Stimulated activated naive B cell treated with anti-CD40 and anti-IgM and Interleukin-4, amounts not matched to agents 10 μg/mL and 1 μg/mL and 100 μg/mL, for 72 hours (primary cell): ENCODE measurements around the gene FARS2.
A peak's percentile ranks its signal among the peaks of the same experiment; 100 is the strongest.

ENCODE experiments used
- ATAC-seq, 2 donors: fragments of 150-1000 bp; cut with Tn5 transposase; replicated peaks; 2 replicates each; pipeline ENCODE4 v1.10.0; 2021; ENCODE audit warnings: moderate library complexity in 1 of 2
- DNase-seq: peaks from one replicate; pipeline ENCODE4 v3.0.0; 2021
- H3K27ac Mint-ChIP-seq: one replicate; pipeline ENCODE4 v1.8.0; 2022; ENCODE audit warnings: mild to moderate bottlenecking, mixed read lengths
- H3K27me3 Mint-ChIP-seq, 2 donors: one replicate each; pipeline ENCODE4 v1.8.0; 2022; ENCODE audit warnings: mixed read lengths in 2 of 2
- H3K36me3 Mint-ChIP-seq, 2 donors: one replicate each; pipeline ENCODE4 v1.8.0; 2022; ENCODE audit warnings: mixed read lengths in 2 of 2, mild to moderate bottlenecking in 1 of 2
- H3K4me1 Mint-ChIP-seq, 2 donors: one replicate each; pipeline ENCODE4 v1.8.0; 2022; ENCODE audit warnings: mixed read lengths in 2 of 2, mild to moderate bottlenecking in 1 of 2
- H3K4me3 Mint-ChIP-seq, 2 donors: one replicate each; pipeline ENCODE4 v1.8.0; 2022; ENCODE audit warnings: mild to moderate bottlenecking in 2 of 2, mixed read lengths in 2 of 2, moderate library complexity in 1 of 2
- H3K9me3 Mint-ChIP-seq, 2 donors: one replicate each; pipeline ENCODE4 v1.8.0; 2022; ENCODE audit warnings: mixed read lengths in 2 of 2, mild to moderate bottlenecking in 1 of 2

FARS2 gene

DNA sequence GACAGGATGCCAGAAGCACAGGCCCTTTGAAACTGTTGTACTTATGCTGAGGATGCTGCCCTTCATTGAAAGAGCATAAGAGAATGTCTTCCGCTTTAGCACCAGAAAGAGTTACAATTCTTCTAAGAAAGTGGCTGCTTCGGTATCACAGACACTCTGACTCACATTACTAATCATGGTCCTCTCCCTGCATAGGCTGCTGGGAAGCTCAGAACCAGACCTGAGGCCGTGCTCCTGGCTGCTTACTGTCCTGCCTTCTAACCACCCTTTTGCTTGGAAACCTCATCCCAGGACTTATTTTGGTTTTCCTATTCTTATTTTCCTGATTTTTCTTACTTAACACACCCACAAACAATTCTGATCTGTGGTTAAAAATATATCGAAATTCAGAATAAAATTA is 23.5 kb upstream of the FARS2 start:
- H3K9me3 Mint-ChIP-seq, result no peaks in the 10 kb centered on the region
- H3K4me1 Mint-ChIP-seq, result peaks cover 10% of the 10 kb centered on the region in 2 donors
- ATAC-seq, result no peak
- DNase-seq, result no peak
- no peaks in the 10 kb centered on the region for H3K27me3 Mint-ChIP-seq
- H3K27ac Mint-ChIP-seq, result no peak overlapping the region
- peaks cover 16 to 35% of the 10 kb centered on the region in 2 donors for H3K36me3 Mint-ChIP-seq
- no peak overlapping the region for H3K4me3 Mint-ChIP-seq

DNA sequence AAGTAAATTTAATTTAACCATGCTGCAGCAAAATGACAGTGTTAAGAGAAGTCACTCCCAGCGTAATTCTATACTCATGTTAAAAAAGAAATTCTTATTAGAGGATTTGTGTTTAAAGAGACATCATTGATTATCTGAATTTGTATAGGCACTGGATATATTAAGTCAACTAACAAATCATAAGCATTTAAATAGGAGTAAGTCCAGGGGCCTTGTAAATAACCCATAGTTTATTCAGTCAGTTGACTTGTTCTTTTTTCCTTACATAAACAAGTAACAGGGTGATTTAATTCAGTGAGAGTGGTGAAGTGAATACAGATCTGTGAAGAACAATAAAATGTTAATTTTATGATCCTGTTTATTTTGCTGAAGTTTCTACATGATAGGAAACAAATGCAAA is 23.0 kb upstream of the FARS2 start:
- no peaks in the 10 kb centered on the region for H3K9me3 Mint-ChIP-seq
- H3K27ac Mint-ChIP-seq, result no peak overlapping the region

GRCh38 chr6:5241252-5241651 is 20.1 kb upstream of the FARS2 start:
- peaks cover 6 to 8% of the 10 kb centered on the region in 2 donors for H3K4me1 Mint-ChIP-seq
- no peaks in the 10 kb centered on the region for H3K9me3 Mint-ChIP-seq
- no peak for ATAC-seq
- H3K27me3 Mint-ChIP-seq, result no peaks in the 10 kb centered on the region
- no peak overlapping the region for H3K4me3 Mint-ChIP-seq
- no peak for DNase-seq
- no peak overlapping the region for H3K27ac Mint-ChIP-seq
- peaks cover 24 to 47% of the 10 kb centered on the region in 2 donors for H3K36me3 Mint-ChIP-seq

More for the DNA sequence above, 23.0 kb upstream of the FARS2 start:
- no peaks in the 10 kb centered on the region for H3K27me3 Mint-ChIP-seq
- no peak for DNase-seq
- no peak overlapping the region for H3K4me3 Mint-ChIP-seq
- H3K4me1 Mint-ChIP-seq, result peaks cover 5 to 10% of the 10 kb centered on the region in 2 donors
- peaks cover 16 to 37% of the 10 kb centered on the region in 2 donors for H3K36me3 Mint-ChIP-seq
- ATAC-seq, result no peak

DNA sequence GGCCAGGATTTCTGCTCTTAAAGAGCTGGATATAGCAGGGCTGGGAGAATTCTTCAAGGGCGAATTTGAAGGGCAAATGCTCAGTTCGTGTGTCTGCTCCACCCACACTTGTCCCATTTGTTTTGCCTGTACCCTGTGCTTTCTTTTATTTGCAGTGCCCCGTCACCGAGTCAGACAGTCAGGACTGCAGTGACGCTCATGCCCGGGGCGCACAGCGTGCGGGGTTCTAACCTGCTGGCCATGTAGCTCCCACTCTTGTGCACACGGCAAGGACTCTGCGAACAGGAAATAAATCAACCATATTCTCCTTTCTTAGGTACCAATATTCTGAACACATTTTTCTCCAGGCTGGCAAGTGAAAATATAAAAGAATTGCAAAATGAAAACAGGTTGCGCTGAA is 18.2 kb upstream of the FARS2 start:
- no peaks in the 10 kb centered on the region for H3K9me3 Mint-ChIP-seq
- ATAC-seq (no peak), DNase-seq (no peak)
- peaks cover 12 to 13% of the 10 kb centered on the region in 2 donors for H3K4me1 Mint-ChIP-seq
- peaks cover 28 to 50% of the 10 kb centered on the region in 2 donors for H3K36me3 Mint-ChIP-seq
- H3K27ac Mint-ChIP-seq, result no peak overlapping the region
- H3K4me3 Mint-ChIP-seq, result no peak overlapping the region
- no peaks in the 10 kb centered on the region for H3K27me3 Mint-ChIP-seq

- no peak for DNase-seq
- no peak for ATAC-seq
- Mint-ChIP-seq H3K36me3 (peaks cover 22 to 42% of the 10 kb centered on the region in 2 donors), H3K4me1 (peaks cover 22 to 27% of the 10 kb centered on the region in 2 donors), H3K4me3 (no peak overlapping the region), H3K27me3 (no peaks in the 10 kb centered on the region), H3K9me3 (peaks cover 3 to 5% of the 10 kb centered on the region in 2 donors), H3K27ac (no peak overlapping the region)
These were observed 14.9 kb upstream of the FARS2 start for GRCh38 chr6:5246141-5247097.

GRCh38 chr6:5247201-5247600 is 14.1 kb upstream of the FARS2 start:
- peaks cover 23 to 31% of the 10 kb centered on the region in 2 donors for H3K4me1 Mint-ChIP-seq
- H3K27ac Mint-ChIP-seq, result no peak overlapping the region
- no peaks in the 10 kb centered on the region for H3K27me3 Mint-ChIP-seq
- ATAC-seq, result no peak
- DNase-seq, result no peak
- H3K36me3 Mint-ChIP-seq, result peaks cover 25 to 49% of the 10 kb centered on the region in 2 donors
- no peak overlapping the region for H3K4me3 Mint-ChIP-seq
- H3K9me3 Mint-ChIP-seq, result peaks cover 3 to 7% of the 10 kb centered on the region in 2 donors

- Mint-ChIP-seq H3K4me1 (peaks cover 28 to 36% of the 10 kb centered on the region in 2 donors), H3K27ac (no peak overlapping the region), H3K9me3 (peaks cover 5 to 7% of the 10 kb centered on the region in 2 donors), H3K4me3 (no peak overlapping the region), H3K27me3 (no peaks in the 10 kb centered on the region), H3K36me3 (peaks cover 31 to 53% of the 10 kb centered on the region in 2 donors)
- DNase-seq (no peak), ATAC-seq (no peak)
These were observed 12.8 kb upstream of the FARS2 start for GRCh38 chr6:5248302-5249098.

DNA sequence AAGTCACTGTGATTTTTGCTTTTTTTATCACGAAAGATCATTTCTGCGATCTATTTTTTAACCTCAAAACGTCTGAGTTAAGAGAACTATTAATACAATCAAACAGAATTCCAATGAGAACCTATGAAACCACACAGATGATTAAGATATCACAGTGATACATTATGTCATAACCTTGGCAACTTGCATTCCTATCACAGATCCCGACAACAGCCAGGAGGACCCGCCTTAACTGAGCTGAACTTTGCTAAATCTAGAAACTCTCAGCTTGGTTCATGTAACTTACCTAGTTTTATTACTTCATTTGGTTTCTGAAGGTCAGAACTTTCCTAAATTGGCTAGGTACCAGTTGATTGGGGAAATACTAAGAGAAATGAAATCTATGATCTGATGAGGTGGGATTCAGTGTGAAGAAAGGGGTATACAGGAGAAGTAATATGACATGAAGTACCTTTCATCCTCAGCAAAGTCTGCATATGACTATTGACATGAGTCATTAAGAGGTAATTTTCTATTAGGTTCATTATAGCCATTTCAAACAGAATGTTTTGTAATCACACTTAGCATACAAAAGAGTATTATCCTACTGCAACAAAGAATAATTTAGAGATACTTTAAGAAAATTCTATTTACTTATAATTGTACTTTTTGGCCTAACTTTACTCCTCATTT is 11.7 kb upstream of the FARS2 start:
- Mint-ChIP-seq H3K4me1 (peaks cover 28 to 37% of the 10 kb centered on the region in 2 donors), H3K27ac (no peak overlapping the region), H3K27me3 (no peaks in the 10 kb centered on the region), H3K4me3 (no peak overlapping the region), H3K36me3 (peaks cover 29 to 51% of the 10 kb centered on the region in 2 donors), H3K9me3 (peaks cover 5 to 7% of the 10 kb centered on the region in 2 donors)
- no peak for DNase-seq
- ATAC-seq, result no peak

DNA sequence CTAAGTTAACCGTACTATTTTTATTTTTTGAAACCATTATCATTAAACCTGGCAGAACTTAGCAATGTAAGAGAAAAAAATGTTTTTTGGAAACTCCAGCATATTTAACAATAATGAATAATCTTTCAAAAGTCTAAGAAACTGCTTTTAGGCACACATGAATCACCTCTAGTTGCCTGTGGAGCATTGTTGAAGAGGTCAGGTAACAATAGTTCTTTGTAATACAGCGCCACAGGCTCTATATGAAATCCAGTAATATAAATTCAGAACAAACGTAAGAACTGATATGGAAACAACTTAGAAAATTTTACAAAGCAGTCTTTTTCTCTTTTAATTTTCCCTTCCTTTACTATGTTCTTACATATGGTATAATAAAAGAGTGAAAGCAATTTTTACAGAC is 10.9 kb upstream of the FARS2 start:
- Mint-ChIP-seq H3K36me3 (peaks cover 34 to 51% of the 10 kb centered on the region in 2 donors), H3K27ac (no peak overlapping the region)

GRCh38 chr6:5250911-5251310 is 10.4 kb upstream of the FARS2 start:
- Mint-ChIP-seq H3K27me3 (no peaks in the 10 kb centered on the region), H3K4me1 (peaks cover 22 to 41% of the 10 kb centered on the region in 2 donors), H3K36me3 (peaks cover 31 to 46% of the 10 kb centered on the region in 2 donors), H3K4me3 (no peak overlapping the region), H3K27ac (no peak overlapping the region), H3K9me3 (peaks cover 5 to 7% of the 10 kb centered on the region in 2 donors)
- ATAC-seq (no peak), DNase-seq (no peak)

More for the DNA sequence above, 10.9 kb upstream of the FARS2 start:
- ATAC-seq (no peak), DNase-seq (no peak)
- peaks cover 5 to 7% of the 10 kb centered on the region in 2 donors for H3K9me3 Mint-ChIP-seq
- no peak overlapping the region for H3K4me3 Mint-ChIP-seq
- H3K27me3 Mint-ChIP-seq, result no peaks in the 10 kb centered on the region
- H3K4me1 Mint-ChIP-seq, result peaks cover 25 to 43% of the 10 kb centered on the region in 2 donors

DNA sequence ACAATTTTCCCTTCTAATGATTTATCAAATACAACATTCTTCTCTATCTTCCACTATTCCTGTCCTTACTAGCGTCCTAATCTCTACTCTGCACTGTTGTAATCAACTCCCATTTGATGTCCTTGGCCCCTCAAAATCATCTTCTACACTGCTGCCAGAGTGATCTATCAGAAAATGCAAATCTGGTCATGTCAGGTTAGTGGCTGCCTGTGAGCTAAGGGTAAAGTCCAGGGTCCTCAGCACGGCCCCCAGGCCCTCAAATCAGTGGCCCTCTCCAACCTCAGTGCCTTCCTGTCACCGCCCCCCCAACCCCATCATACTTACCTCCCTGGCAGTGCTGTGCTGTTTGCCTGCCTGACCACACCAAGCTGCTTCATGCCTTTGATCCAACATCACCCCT is 4.4 kb upstream of the FARS2 start:
- DNase-seq (no peak), ATAC-seq (no peak)
- Mint-ChIP-seq H3K27ac (no peak overlapping the region), H3K4me1 (peaks cover 37 to 46% of the 10 kb centered on the region in 2 donors), H3K9me3 (peaks cover 0 to 2% of the 10 kb centered on the region in 2 donors), H3K4me3 (no peak overlapping the region), H3K36me3 (peaks cover 31 to 46% of the 10 kb centered on the region in 2 donors), H3K27me3 (no peaks in the 10 kb centered on the region)

DNA sequence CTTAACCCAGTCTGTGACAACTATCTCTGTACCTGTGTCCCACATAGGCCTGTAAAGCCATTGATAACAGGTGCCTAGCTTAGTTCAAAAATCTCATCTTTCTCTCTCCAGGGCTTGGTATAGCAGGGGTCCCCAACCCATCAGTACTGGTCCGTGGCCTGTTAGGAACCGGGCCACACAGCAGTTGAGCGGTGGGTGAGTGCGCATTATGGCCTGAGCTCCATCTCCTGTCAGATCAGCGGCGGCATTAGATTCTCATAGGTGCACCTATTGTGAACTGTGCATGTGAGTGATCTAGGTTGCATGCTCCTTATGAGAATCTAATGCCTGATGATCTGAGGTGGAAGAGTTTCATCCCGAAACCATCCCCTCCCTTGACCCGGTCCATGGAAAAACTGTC is 3.9 kb upstream of the FARS2 start:
- DNase-seq (no peak), ATAC-seq (no peak)
- Mint-ChIP-seq H3K36me3 (peaks cover 26 to 41% of the 10 kb centered on the region in 2 donors), H3K4me1 (peaks cover 34 to 42% of the 10 kb centered on the region in 2 donors), H3K4me3 (no peak overlapping the region), H3K27me3 (no peaks in the 10 kb centered on the region), H3K9me3 (peaks cover 0 to 1% of the 10 kb centered on the region in 2 donors), H3K27ac (peak overlapping the region; percentile 6)

DNA sequence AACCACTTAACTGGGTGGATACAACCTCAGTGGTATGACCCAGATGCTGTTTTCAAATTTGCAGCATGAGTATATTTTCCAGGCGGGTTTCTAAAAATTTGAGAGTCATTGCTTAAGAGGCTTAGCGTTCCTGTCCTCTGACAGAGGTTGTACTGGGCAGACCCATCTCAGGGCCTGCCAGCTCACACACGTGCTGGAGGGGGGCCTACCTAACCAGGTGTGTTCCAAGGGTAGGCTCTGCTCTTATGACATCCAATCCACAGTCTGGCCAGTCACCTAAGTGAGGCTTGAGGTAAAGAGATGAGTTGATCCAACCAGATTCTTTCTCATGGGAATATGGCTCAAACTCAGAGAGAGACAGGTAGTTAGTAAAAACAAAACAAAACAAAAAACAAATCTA is 1.9 kb upstream of the FARS2 start:
- peak overlapping the region; percentile 92 to 97 for H3K4me3 Mint-ChIP-seq
- H3K27me3 Mint-ChIP-seq, result no peaks in the 10 kb centered on the region
- no peak for ATAC-seq
- peak overlapping the region; percentile 100 for H3K27ac Mint-ChIP-seq
- no peaks in the 10 kb centered on the region for H3K9me3 Mint-ChIP-seq
- no peak for DNase-seq
- peaks cover 22 to 37% of the 10 kb centered on the region in 2 donors for H3K36me3 Mint-ChIP-seq
- H3K4me1 Mint-ChIP-seq, result peaks cover 31 to 38% of the 10 kb centered on the region in 2 donors

GRCh38 chr6:5260111-5260620 is 1.1 kb upstream of the FARS2 start:
- ATAC-seq (peak; percentile 83 to 85), DNase-seq (peak; percentile 79)
- Mint-ChIP-seq H3K4me1 (peaks cover 32 to 34% of the 10 kb centered on the region in 2 donors), H3K9me3 (no peaks in the 10 kb centered on the region), H3K27me3 (no peaks in the 10 kb centered on the region), H3K27ac (peak overlapping the region; percentile 100), H3K36me3 (peaks cover 15 to 29% of the 10 kb centered on the region in 2 donors), H3K4me3 (peak overlapping the region; percentile 92 to 97)
